ENCODE data around the gene FADS2.

GRCh38 chr11:61841636-61842527 lies 13.8 kb downstream of the FADS2 start:
- no peak for TF ChIP-seq CTCF (conservative IDR thresholded peaks at IDR 0.05 in 1 of 2, IDR thresholded peaks at IDR 0.05 in 1 of 2; ENCODE audit: extremely low read depth in 1 of 2, insufficient read depth in 1 of 2, low read depth in 1 of 2, low read length in 2 of 2)
- TF ChIP-seq EZH2 (IDR thresholded peaks at IDR 0.05; ENCODE audit: borderline replicate concordance, low read length), result no peak
